Measurements from ENCODE around the gene C21orf91.

Gene C21orf91

DNA sequence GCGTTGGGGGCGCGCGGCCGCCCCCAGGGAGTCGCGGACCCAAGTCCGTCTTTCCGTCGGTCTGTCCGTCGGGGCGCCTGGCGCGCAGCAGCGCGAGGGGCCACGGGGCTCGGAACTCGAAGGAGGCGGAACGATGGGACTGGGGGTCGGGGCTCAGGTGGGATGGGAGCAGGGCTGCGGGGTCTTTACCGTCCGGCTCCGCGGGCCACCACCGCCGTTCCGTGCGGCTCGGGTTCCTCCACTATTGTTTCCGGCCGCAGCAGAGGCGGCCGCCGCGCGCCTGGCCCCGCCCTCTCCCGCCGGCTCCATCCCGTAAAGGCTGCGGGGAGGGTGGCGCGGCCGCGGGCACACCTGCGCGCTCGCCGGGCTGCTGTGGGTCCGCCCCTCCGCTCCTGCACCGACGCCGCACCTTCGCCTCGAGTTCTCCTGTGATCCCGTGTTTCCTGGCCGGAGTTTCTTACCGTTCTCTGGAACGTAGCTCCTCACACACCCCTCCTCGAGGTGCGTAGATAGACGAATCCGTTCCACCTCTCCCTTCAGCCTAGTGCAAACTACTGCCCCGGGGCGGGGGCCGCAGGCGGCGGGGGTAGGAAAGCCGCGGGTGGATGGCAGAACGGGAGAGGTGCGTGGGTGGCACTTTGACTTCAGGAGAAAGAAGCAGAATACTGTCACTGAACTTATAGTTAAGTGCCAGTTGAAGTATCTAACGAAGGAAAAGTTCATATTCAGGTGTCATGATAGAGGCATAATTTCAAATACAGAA is at the start of gene C21orf91:
Gene C21orf91 (minus strand): TSS at position 243 of the 763 bp plus-strand sequence. CDS start 1,038 bp downstream, outside the sequence.
- peak; percentile 72 to 79 for DNase-seq (ENCODE audit: low read depth in 2 of 2)

DNA sequence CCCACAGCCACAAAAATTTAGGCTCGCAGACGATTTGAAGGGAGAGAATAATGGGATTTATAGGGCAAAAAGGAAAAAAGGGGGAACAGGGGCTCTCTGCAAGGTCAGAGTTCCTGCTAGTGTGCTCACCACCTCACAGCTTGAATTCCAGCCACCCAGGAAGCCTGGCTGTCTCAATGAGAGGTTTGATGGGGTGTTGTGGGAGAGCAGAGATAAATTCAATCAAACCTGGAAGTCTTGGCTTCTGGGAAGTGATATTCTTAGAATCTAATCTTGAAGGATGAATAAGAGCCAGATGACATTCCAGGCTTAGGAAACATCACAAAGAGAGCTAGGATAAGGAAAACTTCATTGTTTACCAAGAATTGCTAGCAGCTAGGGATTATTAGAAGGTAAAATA is 47.4 kb upstream of the C21orf91 start:
- no peak for DNase-seq (ENCODE audit: low read depth in 2 of 2)

DNA sequence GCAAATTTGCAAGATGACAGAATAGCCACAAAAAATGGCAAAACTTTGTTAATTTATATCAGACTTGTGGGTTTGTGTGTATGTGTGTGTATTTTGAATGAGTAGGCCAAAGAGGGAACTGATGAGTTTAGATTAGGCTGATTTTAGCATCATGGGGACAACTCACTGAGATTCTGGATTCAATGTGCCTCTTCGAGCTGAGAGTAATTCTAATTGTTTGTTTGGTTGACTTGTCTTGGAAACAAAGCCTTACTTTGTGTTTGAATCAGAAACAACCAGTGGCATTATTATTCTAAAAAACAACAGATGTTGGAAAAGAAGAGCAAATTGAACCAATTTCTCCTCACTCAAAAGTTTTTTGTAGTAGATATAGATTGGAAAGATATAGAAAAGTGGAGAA is 40.5 kb upstream of the C21orf91 start:
- no peak for DNase-seq (ENCODE audit: low read depth in 2 of 2)

DNA sequence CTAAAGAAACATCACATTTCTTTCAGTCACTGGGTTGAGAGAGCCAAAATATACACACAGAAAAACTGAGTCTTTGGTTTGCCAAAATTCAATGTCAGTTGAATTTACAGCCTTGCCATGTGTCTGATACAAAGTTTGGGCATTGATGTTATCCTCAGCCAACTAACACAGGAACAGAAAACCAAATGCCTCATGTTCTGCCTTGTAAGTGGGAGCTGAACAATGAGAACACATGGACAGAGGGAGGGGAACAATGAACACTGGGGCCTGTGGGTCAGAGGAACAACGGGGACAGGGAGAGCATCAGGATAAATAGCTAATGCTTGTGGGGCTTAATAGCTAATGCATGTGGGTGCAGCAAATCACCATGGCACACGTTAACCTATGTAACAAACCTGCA is 39.6 kb upstream of the C21orf91 start:
- DNase-seq (ENCODE audit: low read depth in 2 of 2), result no peak

DNA sequence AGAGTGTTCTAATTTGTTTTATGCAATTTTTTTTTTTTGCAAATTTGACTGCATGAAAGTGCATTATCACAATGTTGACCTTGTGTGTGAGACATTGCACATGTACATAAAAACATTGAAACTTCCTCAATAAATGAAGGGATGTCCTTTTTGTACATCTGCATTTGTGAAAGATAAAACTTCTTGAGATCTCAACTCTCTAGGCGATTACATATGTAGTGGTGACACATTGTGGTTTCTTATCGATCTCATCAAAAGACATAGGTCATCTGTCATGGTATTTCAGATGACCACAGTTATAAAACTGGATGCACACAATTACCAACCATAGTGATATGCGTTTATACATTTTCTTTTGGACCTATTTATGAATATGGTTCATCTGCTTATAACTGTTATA is 35.6 kb upstream of the C21orf91 start:
- DNase-seq (ENCODE audit: low read depth in 2 of 2), result no peak

DNA sequence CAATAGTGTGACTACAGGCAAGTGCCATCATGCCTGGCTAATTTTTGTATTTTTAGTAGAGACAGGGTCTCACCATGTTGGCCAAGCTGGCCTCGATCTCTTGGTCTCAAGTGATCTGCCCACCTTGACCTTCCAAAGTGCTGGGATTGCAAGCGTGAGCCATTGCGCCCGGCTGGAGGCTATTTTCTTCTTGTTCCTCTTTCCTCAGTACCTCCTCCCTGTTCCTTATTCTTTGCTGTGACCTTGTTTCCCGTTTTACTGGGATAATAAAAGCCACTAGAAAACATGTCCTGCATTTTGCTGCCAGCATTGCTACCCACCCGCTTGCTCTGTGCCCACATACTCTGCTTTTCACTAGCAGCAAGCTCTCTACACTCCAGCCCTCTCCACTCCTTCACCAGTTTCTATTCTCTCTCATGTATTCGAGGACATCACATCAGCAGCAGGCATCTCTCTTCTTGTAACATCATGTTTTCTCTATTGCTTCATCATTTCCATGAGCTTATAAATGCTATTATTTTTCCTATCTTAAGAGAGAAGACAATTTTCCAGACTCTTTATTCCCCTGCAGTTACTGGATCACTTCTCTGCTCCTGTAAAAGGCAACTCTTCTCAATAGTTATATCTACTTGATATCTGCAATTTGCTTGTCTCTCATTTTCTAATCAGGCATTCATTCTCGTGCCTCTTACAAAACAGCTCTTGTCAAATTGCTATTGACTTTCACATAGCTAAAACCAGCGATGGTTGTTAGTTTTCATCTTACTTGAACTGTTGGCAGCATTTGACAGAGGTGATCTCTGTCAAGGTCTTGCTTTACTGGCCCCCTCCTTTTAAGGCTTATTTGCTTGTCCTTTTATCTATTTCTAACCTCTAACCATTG is 34.5 kb upstream of the C21orf91 start:
- DNase-seq (ENCODE audit: low read depth in 2 of 2), result no peak

DNA sequence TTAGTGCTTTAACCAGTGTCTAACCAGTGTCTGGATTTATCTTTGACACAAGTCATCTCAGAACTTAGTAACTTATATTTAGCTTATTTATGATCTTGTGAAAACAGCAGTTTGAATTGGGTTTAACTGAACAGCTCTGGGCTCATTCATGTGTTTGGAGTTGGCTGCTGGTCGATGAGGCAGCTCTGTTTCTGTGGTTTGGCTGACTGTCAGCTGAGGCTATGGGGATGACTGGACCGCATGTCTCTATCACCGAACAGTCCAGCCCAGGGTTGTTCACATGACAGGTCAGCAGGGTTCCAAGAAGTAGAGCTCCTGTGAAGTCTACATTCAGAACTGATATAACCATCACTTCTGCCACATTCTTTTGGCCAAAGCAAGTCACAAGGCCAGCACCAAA is 29.1 kb upstream of the C21orf91 start:
- no peak for DNase-seq (ENCODE audit: low read depth in 2 of 2)

DNA sequence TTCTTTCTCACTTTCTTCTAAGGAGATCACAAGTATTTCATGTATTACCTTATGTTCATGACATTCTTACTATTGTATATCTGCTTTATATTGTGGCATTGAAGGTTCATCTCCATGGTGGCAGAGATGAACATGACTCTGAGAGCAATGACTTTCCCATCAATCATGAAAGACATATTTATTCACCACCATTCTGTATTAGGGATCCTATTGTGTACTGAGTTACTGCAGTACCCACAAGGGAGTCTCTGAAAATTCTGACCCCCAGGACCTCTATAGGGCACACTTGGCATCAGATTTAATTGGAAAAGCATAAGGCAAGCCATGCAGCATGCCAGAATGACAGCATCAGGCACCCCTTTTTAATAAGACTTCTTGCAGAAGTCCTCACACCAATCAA is 21.9 kb upstream of the C21orf91 start:
- no peak for DNase-seq (ENCODE audit: low read depth in 2 of 2)

DNA sequence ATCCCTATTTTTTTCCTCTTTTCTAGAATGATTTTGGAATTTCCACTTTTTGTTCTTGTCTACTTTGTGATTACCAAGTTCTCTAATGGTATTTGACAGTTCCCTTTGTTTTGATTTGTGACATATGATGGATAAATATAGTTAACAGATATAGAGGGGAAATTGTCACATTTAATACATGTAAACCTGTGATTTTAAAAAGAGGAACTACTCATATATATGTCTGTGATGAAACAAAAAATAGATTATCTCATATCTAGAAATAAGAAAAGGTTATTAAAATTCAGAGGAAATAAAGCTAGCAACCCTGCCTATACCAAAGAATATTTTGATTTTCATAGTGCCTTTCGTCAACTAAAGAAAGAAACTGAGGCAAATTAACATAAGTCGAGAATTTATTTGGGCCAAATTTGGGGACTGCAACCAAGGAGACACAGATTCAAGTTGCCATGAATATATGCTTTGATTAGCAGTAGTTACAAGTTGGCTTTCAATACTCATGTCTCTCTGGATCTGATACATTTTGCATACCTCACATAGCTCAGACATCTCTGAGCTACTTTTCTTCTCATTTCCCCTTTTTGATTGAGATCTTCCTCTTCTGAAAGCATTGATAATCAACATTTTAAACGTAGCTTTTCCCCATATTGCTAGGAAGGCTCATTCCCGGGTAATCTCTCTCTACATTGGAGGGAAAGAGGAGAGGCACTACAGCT is 15.6 kb upstream of the C21orf91 start:
- DNase-seq (ENCODE audit: low read depth in 2 of 2), result no peak

DNA sequence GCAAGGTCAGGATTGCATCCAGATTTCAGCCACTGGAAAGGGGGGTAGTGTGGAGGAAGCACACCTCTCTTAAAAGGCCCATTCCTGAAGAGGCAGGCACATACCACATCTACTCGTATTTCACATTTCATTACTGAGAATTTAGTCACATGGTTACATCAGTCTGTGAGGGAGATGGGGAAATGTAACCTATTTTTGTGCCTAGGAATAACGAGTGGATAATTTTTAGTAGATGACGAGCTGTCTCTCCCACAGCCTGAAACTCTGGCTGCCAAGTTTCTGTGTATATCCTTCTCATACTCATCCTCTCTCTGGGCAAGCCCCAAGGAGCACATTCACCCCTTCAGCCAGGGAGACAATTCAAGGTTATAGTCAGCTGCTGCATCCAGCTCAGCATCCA is 10.3 kb upstream of the C21orf91 start:
- no peak for DNase-seq (ENCODE audit: low read depth in 2 of 2)

DNA sequence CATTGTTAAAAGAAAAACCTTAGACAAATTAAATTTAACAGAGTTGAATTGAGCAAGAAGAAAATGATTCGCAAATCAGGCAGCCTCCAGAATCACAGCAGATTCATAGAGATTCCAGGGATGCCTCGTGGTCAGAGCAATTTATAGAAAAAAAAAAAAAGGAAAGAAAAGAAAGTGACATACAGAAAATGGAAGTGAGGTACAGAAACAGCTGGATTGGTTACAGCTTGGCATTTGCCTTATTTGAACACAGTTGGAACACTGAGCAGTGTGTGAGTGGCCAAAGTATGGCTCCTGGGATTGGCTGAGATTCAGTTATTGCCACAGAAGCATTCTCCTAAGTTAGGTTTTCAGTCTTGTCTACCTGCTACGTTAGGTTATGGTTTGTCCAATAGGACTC is 9.1 kb upstream of the C21orf91 start:
- no peak for DNase-seq (ENCODE audit: low read depth in 2 of 2)

DNA sequence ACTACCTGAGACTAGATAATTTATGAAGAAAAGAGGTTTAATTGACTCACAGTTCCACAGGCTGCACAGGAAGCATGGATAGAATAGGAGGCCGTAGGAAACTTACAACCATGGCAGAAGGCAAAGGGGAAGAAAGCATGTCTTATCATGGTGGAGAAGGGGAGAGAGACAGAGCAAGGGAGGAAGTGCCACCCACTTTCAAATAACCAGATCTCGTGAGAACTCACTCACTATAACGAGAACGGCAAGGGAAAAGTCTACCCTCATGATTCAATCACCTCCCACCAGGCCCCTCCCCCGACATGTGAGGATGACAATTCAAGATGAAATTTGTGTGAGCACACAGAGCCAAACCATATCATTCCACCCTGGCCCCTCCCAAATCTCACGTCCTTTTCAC is 4.7 kb upstream of the C21orf91 start:
- no peak for DNase-seq (ENCODE audit: low read depth in 2 of 2)

DNA sequence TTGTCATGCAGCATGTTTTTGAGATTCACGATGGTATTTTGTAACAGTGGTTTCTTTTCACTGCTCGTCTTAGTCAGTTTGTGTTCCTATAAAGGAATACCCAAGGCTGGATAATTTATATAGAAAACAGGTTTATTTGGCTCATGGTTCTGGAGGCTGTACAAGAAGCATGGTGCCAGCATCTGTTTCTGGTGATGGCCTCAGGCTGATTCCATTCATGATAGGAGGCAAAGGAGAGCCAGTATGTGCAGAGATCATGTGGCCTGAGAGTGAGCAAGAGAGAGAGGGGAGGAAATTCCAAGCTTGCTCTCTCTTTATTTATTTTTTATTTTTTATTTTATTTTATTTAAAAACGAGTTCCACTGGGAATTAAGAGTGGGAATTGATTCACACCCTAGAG is 2.0 kb upstream of the C21orf91 start:
- DNase-seq (ENCODE audit: low read depth in 2 of 2), result no peak

DNA sequence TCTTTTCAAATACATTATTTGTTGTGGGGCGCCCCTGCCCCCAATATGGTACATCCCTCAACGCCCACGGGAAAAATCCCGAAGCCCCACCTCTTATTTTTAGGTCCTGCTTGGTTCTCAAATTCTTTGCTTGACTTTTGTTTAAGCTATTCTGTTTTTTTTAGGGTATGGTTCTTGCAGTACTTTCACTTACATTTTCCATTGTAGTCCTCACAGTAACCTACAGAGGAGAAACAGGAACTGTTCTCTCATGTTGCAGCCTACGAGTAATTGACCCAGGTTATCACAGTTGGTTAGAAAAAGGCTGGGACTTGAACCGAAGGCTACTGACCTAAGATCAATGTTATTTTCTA is 697 bp upstream of the C21orf91 start:
- no peak for DNase-seq (ENCODE audit: low read depth in 2 of 2)

DNA sequence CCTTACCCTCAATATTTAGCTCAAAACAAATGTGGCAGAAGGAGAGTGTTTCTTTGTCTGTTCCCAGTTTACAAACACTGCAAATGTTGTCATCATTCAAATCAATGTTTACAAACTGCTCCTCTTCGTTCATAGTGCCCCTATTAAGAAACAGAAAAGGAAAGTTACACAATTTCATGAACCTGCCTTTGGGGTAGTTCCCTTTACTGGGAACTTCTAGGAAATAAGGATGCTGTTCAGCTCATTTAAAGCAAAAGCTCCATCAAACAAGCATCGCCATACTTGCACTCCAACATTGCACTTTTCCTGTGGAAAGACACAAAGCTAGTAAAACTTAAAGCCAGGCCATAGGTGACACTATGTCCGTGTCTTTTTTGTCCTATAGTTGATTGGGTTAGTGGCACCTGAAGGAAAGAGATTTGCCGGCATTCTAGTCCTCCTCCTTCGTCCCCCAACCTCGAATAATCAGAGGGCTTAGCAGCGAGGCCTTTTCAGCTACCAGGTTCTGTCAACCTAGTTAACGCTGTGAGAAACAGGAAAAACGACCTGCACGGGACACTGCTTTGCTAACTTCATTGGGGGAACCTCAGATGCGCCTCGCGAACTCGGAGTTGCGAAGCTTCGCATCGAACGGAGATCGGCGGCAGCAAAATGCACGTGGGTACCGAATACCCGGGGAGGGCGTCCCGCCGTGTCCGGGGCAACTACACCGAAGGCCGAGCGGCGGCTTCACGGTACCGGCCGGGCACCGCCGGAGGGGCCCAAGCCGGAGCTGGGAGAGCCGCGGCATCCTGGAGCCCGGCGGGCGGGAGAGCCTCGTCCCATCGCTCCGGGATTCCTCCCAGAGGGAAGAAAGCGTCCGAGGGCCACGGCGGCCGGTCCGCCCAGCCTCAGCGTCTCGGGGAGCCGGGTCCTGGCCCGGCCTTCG is 706 bp downstream of the C21orf91 start:
- DNase-seq (ENCODE audit: low read depth in 2 of 2), result peak in 1 of 2 experiments; percentile 22

DNA sequence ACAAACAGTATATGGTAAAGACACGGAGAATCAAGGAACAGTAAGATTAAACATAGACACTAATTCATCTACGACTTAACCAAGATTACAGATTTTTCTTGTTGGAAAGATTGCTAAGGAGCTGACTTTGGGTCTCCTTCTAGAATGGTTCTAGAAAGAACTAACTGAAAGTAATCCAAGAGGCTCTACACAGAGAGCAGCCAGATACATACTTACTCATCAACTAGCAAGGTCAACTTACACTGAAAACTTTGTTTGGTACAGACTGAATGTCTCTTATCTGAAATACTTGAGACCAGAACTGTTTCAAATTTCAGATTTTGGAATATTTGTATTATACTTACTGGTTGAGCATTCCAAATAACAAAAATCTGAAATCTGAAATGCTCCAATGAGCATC is 5.8 kb downstream of the C21orf91 start:
- DNase-seq (ENCODE audit: low read depth in 2 of 2), result no peak

DNA sequence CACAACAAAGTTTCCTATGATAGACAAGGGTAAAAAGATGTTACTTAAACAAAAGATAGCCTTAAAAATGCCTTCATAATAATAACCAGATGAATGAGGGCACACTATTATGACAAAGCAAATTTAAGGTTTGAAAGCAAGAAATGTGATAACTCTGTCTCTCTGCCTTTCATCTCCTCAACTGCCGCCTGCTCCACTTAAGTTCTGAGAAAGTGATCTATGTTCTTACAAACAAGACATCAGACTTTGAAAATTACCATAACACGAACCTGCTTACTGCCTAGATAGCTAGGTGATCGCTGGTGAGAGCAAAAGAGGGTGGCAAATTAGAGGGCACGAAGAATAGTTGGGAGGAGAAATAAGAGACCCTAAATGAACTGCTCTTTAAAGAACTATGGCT is 13.2 kb downstream of the C21orf91 start:
- DNase-seq (ENCODE audit: low read depth in 2 of 2), result no peak

DNA sequence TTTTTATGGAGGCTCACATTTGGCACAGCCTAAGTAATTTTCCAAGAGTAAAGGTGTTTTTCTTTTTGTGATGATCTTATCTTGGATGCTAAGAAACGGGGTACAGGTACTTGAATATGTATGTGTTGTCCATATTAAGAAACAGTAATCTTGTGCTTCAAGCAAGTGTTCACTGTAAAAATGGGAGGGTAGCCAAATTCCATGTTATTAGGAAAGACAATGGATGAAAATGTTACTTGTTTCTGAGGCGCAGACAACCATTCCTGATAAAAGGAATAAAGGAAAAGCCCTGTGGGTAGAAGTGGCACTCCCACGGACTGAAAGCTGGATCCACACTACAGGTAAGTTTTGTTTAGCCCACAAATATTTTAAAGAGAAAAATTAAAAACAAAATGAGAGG is 15.6 kb downstream of the C21orf91 start:
- DNase-seq (ENCODE audit: low read depth in 2 of 2), result no peak

DNA sequence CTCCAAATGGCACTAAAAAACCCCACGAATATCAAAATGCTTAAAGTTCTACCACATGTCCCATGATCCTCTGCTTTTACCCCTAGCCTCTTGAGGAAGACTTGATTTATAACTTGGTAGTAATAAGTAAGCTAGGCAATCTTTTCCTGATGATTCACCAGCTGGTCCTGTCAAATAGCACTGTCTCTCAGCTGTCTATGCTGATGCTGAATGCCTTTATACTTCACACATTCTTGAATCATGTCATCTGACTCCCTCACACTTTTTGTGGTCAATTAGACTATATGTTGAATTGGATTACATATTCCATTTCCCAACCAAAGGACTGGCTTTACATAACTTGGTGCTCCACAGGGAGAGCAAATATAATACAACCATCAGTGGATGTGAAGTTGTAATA is 16.6 kb downstream of the C21orf91 start:
- no peak for DNase-seq (ENCODE audit: low read depth in 2 of 2)

DNA sequence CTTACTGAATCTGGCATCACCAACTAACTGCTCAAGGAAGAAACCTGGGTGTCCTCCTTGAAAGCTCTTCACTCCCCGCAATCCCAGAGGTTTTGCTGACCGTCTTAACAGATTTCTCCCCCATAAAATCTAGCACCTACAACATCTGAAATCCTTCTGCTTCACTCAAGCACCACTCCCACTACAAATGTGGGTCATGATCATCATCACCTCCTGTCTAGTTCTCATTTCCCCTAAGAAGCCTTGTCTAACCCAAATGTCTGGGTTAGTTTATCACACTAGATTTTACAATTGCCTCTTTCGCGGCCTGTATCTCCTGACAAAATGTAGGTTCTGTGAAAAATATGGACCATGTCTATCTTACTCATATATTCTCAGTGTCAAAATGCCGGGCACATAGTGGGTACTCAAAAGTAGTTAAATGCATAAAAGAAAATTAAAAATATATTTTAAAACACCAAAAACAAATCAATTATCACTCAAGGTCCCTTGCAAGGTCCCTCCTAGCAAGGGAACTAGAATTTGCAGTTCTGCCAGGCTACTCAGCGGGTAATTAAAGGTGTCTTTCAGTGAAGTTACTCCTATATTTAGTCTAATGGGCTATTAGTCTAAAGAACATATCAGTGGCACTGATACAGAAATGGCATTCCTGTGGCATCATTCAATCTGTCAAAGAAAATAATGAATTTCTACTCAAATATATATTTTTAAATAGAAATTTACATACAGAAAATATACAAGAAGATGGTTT is 19.6 kb downstream of the C21orf91 start:
- no peak for DNase-seq (ENCODE audit: low read depth in 2 of 2)

DNA sequence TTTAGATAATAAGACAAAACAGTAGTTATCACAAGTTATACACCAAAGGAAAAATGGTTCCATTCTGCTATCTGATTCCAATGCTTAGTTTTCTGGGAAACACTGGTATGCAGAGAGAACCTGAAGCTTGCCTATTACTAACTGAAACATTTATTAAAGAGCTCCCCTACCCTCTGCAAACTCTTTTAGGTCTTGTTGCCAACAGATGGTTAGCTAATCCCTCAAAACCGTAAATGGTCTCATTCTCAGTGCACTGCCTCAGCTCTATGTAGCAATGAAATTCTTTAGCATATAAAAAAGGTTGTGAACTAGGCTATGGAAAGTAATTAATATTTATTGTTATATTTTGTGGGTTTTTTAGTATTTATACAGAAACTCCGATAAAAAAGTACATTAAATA is 20.4 kb downstream of the C21orf91 start:
- no peak for DNase-seq (ENCODE audit: low read depth in 2 of 2)

Measured in stimulated activated CD4-positive, alpha-beta T cell treated with anti-CD3 and anti-CD28 coated beads, Interleukin-12 subunit alpha, Interleukin-12 subunit beta, amount 100 ng/mL, for 24 hours (primary cell).